Measurements from ENCODE around the gene ASTE1. TPM values are rescaled to one million over a fixed set of nuclear protein-coding genes. Genes with fewer than 3 reads are reported as not detected.

The ASTE1 gene
- total and polyA plus RNA-seq, 10 of the 15 experiments (the other 5 are each of a cell fraction or from before 2014, with no cell fraction given), result 5.1 to 12.0 (median 8.2) TPM

DNA sequence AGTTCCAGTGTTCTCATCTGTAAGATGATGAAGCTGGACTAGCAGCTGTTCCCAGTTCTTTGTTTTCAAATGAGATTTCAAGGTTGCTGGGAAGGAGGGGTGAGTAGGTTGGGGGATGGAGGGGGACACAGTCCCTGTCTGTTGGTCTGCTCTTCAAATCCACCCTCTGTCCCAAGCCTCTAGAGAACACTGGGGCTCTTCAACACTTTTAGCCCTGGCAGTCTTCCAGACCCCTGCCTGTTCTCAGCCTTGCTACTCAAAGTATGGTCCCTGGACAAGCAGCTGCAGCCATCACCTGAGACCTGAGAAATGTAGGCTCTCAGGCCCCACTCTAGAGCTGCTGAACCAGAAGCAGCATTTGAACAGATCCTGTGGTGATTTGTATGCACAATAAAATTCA lies 41.4 kb upstream of the ASTE1 start:
- Histone ChIP-seq H3K4me3 (no peak overlapping the region), H3K27me3 (replicated peaks in 1 of 2; ENCODE audit: control insufficient read depth in 2 of 2, insufficient read depth in 2 of 2, low read length in 1 of 2) (no peaks in the 10 kb centered on the region), H3K79me2 (ENCODE audit: control insufficient read depth, insufficient read depth, low read length) (no peaks in the 10 kb centered on the region), H3K36me3 (ENCODE audit: control insufficient read depth in 2 of 2, insufficient read depth in 2 of 2, low read length in 1 of 2) (no peaks in the 10 kb centered on the region), H3K27ac (ENCODE audit: control insufficient read depth, insufficient read depth) (no peak overlapping the region), H2AFZ (ENCODE audit: control insufficient read depth, low read depth, low read length) (no peak overlapping the region), H3K4me1 (ENCODE audit: control insufficient read depth, insufficient read depth, low read length) (peaks cover 16% of the 10 kb centered on the region), H4K20me1 (ENCODE audit: control insufficient read depth, insufficient read depth) (no peaks in the 10 kb centered on the region), H3K9ac (ENCODE audit: control insufficient read depth, insufficient read depth, low read length) (no peak overlapping the region), H3K4me2 (ENCODE audit: control insufficient read depth, insufficient read depth) (no peak overlapping the region), H3K9me3 (replicated peaks; ENCODE audit: control insufficient read depth, insufficient read depth, low read length) (no peaks in the 10 kb centered on the region)
- in situ Hi-C loops (cut with MboI), result no loop called here
- ChIA-PET RAD21 (ENCODE audit: unreplicated experiment) (interaction anchor here (0.6 kb wide), 1 partner anchor 480 kb away, joined by 5 read pairs; no protein-coding TSS in a partner anchor), POLR2A (no interaction called here), SMC1A (ENCODE audit: uncharacterized antibody, unreplicated experiment) (interaction anchor here (0.7 to 2.2 kb wide), 3 partner anchors 11 to 14 kb away, joined by 3 to 7 read pairs (median 3); no protein-coding TSS in a partner anchor), CTCF (interaction anchor here (1.0 kb wide), 2 partner anchors 37 to 99 kb away, joined by 3 to 4 read pairs; no protein-coding TSS in a partner anchor)
- BruUV-seq (replicated peaks), result no TSS peak
- intact Hi-C loops (cut with micrococcal nuclease; ENCODE audit: unreplicated experiment), result no loop called here
- no peak for TF ChIP-seq MEF2B (IDR thresholded peaks at IDR 0.05; ENCODE audit: partially characterized antibody, poor library complexity, severe bottlenecking)
- TF ChIP-seq NR2F1 (conservative IDR thresholded peaks at IDR 0.05), result no peak
- TF ChIP-seq CEBPB (IDR thresholded peaks at IDR 0.05; ENCODE audit: borderline replicate concordance in 1 of 2, low read depth in 2 of 2, low read length in 2 of 2), result no peak
- TF ChIP-seq, protein P1, sequence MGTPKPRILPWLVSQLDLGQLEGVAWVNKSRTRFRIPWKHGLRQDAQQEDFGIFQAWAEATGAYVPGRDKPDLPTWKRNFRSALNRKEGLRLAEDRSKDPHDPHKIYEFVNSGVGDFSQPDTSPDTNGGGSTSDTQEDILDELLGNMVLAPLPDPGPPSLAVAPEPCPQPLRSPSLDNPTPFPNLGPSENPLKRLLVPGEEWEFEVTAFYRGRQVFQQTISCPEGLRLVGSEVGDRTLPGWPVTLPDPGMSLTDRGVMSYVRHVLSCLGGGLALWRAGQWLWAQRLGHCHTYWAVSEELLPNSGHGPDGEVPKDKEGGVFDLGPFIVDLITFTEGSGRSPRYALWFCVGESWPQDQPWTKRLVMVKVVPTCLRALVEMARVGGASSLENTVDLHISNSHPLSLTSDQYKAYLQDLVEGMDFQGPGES (IDR thresholded peaks at IDR 0.05), result no peak
- no peak for TF ChIP-seq KLF5 (IDR thresholded peaks at IDR 0.05; ENCODE audit: partially characterized antibody)
- no peak for TF ChIP-seq ASH2L (IDR thresholded peaks at IDR 0.05; ENCODE audit: borderline replicate concordance, low read depth)
- TF ChIP-seq RBBP5 (conservative IDR thresholded peaks at IDR 0.05), result no peak
- TF ChIP-seq, protein P2, sequence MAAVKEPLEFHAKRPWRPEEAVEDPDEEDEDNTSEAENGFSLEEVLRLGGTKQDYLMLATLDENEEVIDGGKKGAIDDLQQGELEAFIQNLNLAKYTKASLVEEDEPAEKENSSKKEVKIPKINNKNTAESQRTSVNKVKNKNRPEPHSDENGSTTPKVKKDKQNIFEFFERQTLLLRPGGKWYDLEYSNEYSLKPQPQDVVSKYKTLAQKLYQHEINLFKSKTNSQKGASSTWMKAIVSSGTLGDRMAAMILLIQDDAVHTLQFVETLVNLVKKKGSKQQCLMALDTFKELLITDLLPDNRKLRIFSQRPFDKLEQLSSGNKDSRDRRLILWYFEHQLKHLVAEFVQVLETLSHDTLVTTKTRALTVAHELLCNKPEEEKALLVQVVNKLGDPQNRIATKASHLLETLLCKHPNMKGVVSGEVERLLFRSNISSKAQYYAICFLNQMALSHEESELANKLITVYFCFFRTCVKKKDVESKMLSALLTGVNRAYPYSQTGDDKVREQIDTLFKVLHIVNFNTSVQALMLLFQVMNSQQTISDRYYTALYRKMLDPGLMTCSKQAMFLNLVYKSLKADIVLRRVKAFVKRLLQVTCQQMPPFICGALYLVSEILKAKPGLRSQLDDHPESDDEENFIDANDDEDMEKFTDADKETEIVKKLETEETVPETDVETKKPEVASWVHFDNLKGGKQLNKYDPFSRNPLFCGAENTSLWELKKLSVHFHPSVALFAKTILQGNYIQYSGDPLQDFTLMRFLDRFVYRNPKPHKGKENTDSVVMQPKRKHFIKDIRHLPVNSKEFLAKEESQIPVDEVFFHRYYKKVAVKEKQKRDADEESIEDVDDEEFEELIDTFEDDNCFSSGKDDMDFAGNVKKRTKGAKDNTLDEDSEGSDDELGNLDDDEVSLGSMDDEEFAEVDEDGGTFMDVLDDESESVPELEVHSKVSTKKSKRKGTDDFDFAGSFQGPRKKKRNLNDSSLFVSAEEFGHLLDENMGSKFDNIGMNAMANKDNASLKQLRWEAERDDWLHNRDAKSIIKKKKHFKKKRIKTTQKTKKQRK (IDR thresholded peaks at IDR 0.05; ENCODE audit: low read depth, low read length), result no peak
- TF ChIP-seq YBX1 (IDR thresholded peaks at IDR 0.05), result no peak
- TF ChIP-seq, protein P3, sequence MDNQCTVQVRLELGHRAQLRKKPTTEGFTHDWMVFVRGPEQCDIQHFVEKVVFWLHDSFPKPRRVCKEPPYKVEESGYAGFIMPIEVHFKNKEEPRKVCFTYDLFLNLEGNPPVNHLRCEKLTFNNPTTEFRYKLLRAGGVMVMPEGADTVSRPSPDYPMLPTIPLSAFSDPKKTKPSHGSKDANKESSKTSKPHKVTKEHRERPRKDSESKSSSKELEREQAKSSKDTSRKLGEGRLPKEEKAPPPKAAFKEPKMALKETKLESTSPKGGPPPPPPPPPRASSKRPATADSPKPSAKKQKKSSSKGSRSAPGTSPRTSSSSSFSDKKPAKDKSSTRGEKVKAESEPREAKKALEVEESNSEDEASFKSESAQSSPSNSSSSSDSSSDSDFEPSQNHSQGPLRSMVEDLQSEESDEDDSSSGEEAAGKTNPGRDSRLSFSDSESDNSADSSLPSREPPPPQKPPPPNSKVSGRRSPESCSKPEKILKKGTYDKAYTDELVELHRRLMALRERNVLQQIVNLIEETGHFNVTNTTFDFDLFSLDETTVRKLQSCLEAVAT (IDR thresholded peaks at IDR 0.05), result no peak
- no peak for TF ChIP-seq MEF2A (IDR thresholded peaks at IDR 0.05; ENCODE audit: insufficient read depth, low read depth, low read length)
- TF ChIP-seq FOS (IDR thresholded peaks at IDR 0.05; ENCODE audit: borderline replicate concordance, extremely low read depth, insufficient read length), result no peak
- TF ChIP-seq HCFC1 (IDR thresholded peaks at IDR 0.05; ENCODE audit: low read length), result no peak
- ATAC-seq (no peak; the same call in 2 of the 3 replicates), FAIRE-seq (no peak), DNase-seq (ENCODE audit: low read depth, low spot score) (no peak)

Measured in GM12878 (cell line).